ENCODE measurements around the gene CLDN22. TPM values are rescaled to one million over a fixed set of nuclear protein-coding genes. Genes with fewer than 3 reads are reported as not detected.

The CLDN22 gene
- not detected in 2 replicates for total RNA-seq
- 0.32 TPM in 1 of 2 replicates, not detected in the other for polyA plus RNA-seq

DNA sequence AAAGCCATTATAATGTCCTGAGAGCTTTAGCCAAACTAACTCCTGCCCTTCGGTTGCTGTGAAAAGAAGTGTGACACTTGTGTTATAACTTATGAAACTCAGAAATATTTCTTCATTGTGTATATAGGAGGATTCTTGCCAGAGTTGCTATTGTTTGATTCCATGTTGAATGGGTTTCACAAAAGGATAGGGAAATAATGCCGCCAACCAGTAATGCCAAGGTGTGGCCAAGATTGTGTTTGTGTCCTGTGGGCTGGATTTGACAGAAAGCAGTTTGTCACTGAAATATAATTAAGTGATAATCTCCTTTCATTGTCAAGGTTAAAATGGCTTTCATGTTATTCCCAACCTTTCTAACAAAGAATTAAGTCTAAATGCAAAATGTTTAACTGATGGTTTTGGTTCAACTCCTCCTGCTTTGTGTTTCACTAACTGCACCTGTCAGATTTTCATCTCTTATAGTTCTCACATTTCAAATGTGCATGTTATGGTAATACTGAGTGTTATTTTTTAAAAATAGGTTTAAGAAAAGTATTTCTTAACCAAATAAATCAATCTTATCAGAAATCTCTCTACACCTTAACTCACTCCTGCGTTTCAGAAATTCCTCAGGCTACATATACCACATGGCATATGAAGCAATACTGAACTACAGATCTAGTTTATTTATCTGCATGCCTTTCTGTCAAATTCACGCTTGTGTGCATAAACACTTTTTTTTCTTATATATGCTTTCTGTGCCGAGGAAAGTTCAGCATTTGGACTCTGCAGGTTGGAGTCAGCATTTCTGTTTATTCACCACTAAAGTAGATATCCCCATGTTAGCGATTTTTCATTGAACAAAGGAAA, at the start of gene CLDN22:
Gene CLDN22 (minus strand): TSS at position 66 of the 849 bp plus-strand sequence. CDS start 58 bp downstream, at position 8.
- Histone ChIP-seq H3K27me3 (no peaks in the 10 kb centered on the region), H3K4me2 (no peak within 1 kb of the TSS), H3K79me2 (no peaks in the 10 kb centered on the region), H3K9me3 (ENCODE audit: low read depth) (no peaks in the 10 kb centered on the region), H3K4me1 (ENCODE audit: insufficient read depth) (no peaks in the 10 kb centered on the region), H3K4me3 (no peak within 1 kb of the TSS), H4K20me1 (ENCODE audit: insufficient read depth, poor library complexity, severe bottlenecking) (no peaks in the 10 kb centered on the region), H3K9me2 (replicated peaks; ENCODE audit: insufficient read depth) (no peaks in the 10 kb centered on the region), H2AFZ (no peak within 1 kb of the TSS), H3K27ac (no peak within 1 kb of the TSS), H3K36me3 (replicated peaks; ENCODE audit: insufficient read depth, low read depth) (no peaks in the 10 kb centered on the region)
- WGBS (ENCODE audit: low lambda C conversion rate, missing lambda C conversion rate) = 73% methylated on average over 6 of the region's 6 CpGs
- no peak for DNase-seq (ENCODE audit: low spot score)
- TF ChIP-seq EZH2 (IDR thresholded peaks at IDR 0.05; ENCODE audit: borderline replicate concordance) (no peak), EZH2phosphoT487 (IDR thresholded peaks at IDR 0.05; ENCODE audit: low read depth, severe bottlenecking, unreplicated experiment) (no peak)
- TF ChIP-seq, protein P1, sequence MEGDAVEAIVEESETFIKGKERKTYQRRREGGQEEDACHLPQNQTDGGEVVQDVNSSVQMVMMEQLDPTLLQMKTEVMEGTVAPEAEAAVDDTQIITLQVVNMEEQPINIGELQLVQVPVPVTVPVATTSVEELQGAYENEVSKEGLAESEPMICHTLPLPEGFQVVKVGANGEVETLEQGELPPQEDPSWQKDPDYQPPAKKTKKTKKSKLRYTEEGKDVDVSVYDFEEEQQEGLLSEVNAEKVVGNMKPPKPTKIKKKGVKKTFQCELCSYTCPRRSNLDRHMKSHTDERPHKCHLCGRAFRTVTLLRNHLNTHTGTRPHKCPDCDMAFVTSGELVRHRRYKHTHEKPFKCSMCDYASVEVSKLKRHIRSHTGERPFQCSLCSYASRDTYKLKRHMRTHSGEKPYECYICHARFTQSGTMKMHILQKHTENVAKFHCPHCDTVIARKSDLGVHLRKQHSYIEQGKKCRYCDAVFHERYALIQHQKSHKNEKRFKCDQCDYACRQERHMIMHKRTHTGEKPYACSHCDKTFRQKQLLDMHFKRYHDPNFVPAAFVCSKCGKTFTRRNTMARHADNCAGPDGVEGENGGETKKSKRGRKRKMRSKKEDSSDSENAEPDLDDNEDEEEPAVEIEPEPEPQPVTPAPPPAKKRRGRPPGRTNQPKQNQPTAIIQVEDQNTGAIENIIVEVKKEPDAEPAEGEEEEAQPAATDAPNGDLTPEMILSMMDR (IDR thresholded peaks at IDR 0.05; ENCODE audit: poor library complexity) = no peak

DNA sequence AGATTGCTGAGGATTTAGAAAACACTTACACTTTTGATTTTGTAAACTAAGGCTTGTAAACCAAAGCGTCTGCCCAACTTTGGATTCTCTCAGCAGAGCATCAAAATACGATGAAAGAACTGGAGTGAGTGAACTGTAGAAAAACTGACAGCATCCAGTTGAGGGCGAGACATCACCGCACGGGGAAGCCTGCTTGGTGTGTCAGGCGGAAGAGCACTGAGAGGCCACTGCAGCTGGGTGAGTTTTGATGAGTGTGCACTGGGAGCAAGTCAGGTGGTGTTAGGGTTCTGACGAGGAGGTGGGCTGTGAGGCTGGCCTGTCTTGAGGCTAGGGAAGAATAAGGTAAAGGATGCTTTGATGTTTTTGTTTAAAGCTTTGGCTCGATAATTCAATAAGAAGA, 49.0 kb upstream of the CLDN22 start:
- no peak for TF ChIP-seq EZH2 (IDR thresholded peaks at IDR 0.05; ENCODE audit: borderline replicate concordance)
- WGBS (ENCODE audit: low lambda C conversion rate, missing lambda C conversion rate) = 77% methylated on average over 8 of the region's 8 CpGs

DNA sequence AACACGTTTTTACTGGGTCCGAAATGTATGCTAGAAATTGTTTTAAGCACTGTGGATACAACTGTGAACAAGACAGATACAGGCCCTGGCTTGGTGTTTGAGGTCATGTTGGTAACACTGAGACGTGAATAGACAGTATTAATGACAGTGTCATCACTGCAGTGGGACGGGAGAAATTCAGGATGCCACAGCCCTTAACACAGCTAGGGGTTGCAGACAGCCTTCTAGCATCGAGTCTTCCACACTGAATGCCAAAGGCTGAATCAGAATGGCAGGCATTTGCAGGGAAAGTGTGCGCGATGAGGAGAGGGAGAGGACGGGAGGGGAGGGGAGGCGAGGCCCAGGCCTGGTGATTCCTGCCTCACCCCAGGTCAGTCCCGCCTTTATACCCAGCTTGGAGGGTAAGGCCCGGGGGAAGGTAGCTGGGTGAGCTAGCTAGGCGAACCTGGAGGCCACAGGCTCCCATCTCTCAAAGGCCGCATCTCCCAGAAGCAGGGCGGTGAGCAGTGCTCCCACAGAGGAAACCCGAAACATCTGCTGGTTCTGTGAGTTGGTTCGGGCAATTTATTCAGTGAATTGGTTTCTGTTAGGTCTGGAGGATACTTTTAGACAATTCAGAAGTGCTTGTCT, 46.2 kb upstream of the CLDN22 start:
- TF ChIP-seq EZH2phosphoT487 (IDR thresholded peaks at IDR 0.05; ENCODE audit: low read depth, severe bottlenecking, unreplicated experiment) (no peak), EZH2 (IDR thresholded peaks at IDR 0.05; ENCODE audit: borderline replicate concordance) (no peak)
- TF ChIP-seq, protein P1 (IDR thresholded peaks at IDR 0.05; ENCODE audit: poor library complexity) = no peak
- Histone ChIP-seq H3K79me2 (no peaks in the 10 kb centered on the region), H3K9me2 (replicated peaks; ENCODE audit: insufficient read depth) (no peaks in the 10 kb centered on the region), H4K20me1 (ENCODE audit: insufficient read depth, poor library complexity, severe bottlenecking) (no peaks in the 10 kb centered on the region), H3K4me3 (no peak overlapping the region), H2AFZ (no peak overlapping the region), H3K36me3 (replicated peaks; ENCODE audit: insufficient read depth, low read depth) (no peaks in the 10 kb centered on the region), H3K9me3 (ENCODE audit: low read depth) (no peaks in the 10 kb centered on the region), H3K27ac (no peak overlapping the region), H3K4me1 (ENCODE audit: insufficient read depth) (peaks cover 4% of the 10 kb centered on the region), H3K27me3 (no peaks in the 10 kb centered on the region), H3K4me2 (no peak overlapping the region)
- no peak for DNase-seq (ENCODE audit: low spot score)
- whole genome bisulfite sequencing (ENCODE audit: low lambda C conversion rate, missing lambda C conversion rate) = 89% methylated on average over 16 of the region's 16 CpGs

More for the DNA sequence above, 49.0 kb upstream of the CLDN22 start:
- Histone ChIP-seq H3K27me3 (no peaks in the 10 kb centered on the region), H2AFZ (no peak overlapping the region), H3K4me2 (no peak overlapping the region), H3K4me1 (ENCODE audit: insufficient read depth) (peaks cover 4% of the 10 kb centered on the region), H3K9me3 (ENCODE audit: low read depth) (no peaks in the 10 kb centered on the region), H3K36me3 (replicated peaks; ENCODE audit: insufficient read depth, low read depth) (no peaks in the 10 kb centered on the region), H4K20me1 (ENCODE audit: insufficient read depth, poor library complexity, severe bottlenecking) (no peaks in the 10 kb centered on the region), H3K4me3 (no peak overlapping the region), H3K9me2 (replicated peaks; ENCODE audit: insufficient read depth) (no peaks in the 10 kb centered on the region), H3K27ac (no peak overlapping the region), H3K79me2 (no peaks in the 10 kb centered on the region)
- no peak for DNase-seq (ENCODE audit: low spot score)

DNA sequence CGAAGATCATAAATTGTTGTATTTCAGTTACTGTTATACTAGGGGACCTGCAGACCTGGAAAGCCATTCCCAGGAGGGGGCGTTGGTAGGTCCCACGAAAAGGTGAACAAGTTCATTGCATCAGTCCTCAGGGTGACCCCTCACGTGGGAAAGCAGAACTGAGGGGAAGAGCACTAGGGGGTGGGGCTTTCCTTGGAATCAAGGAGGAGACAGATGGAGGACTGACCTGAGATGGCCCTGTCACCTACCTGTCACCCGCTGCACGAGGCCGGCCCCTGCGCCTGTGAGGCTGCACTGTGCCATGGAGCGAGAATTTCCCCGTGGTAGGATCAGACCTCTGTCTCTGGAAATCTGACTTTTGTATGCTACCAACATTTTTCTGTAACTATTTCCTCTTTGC, 43.9 kb upstream of the CLDN22 start:
- TF ChIP-seq EZH2 (IDR thresholded peaks at IDR 0.05; ENCODE audit: borderline replicate concordance) (no peak), EZH2phosphoT487 (IDR thresholded peaks at IDR 0.05; ENCODE audit: low read depth, severe bottlenecking, unreplicated experiment) (no peak)
- TF ChIP-seq, protein P1 (IDR thresholded peaks at IDR 0.05; ENCODE audit: poor library complexity) = no peak
- H3K36me3 ChIP-seq (replicated peaks; ENCODE audit: insufficient read depth, low read depth) = no peaks in the 10 kb centered on the region
- H3K4me2 ChIP-seq = no peak overlapping the region
- no peaks in the 10 kb centered on the region for H3K79me2 ChIP-seq
- H2AFZ ChIP-seq = no peak overlapping the region
- no peak overlapping the region for H3K4me3 ChIP-seq
- no peaks in the 10 kb centered on the region for H3K27me3 ChIP-seq
- WGBS (ENCODE audit: low lambda C conversion rate, missing lambda C conversion rate) = 76% methylated on average over 10 of the region's 10 CpGs
- H3K9me2 ChIP-seq (replicated peaks; ENCODE audit: insufficient read depth) = no peaks in the 10 kb centered on the region
- DNase-seq (ENCODE audit: low spot score) = no peak
- H3K27ac ChIP-seq = no peak overlapping the region
- peaks cover 4% of the 10 kb centered on the region for H3K4me1 ChIP-seq (ENCODE audit: insufficient read depth)
- H4K20me1 ChIP-seq (ENCODE audit: insufficient read depth, poor library complexity, severe bottlenecking) = no peaks in the 10 kb centered on the region
- H3K9me3 ChIP-seq (ENCODE audit: low read depth) = no peaks in the 10 kb centered on the region

All from hepatocyte (in vitro differentiated cells).